Measurements from ENCODE around the gene NUDCD2.
A peak's percentile ranks its signal among the peaks of the same experiment; 100 is the strongest.
"Not testable (repeated sequence)": the region's sequence is repeated elsewhere in the genome, so short reads cannot be mapped to it uniquely, and the experiment has no call there.

NUDCD2 gene

GRCh38 chr5:163467682-163468081 is 7.8 kb upstream of the NUDCD2 start:
- DNase-seq (ENCODE audit: low spot score): no peak

GRCh38 chr5:163463063-163463435 is 3.1 kb upstream of the NUDCD2 start:
- no peak for DNase-seq (ENCODE audit: low spot score)

GRCh38 chr5:163460562-163461171 is 765 bp upstream of the NUDCD2 start, which contains the start of gene HMMR:
Gene HMMR, plus strand, starts transcription at chr5:163460632. Its CDS starts 61 bp downstream, at chr5:163460693.
- DNase-seq (ENCODE audit: low spot score): no peak

GRCh38 chr5:163459462-163459818 is 462 bp downstream of the NUDCD2 start:
- no peak for DNase-seq (ENCODE audit: low spot score)

GRCh38 chr5:163458778-163459385 is 1.0 kb downstream of the NUDCD2 start:
- DNase-seq (ENCODE audit: low spot score): no peak

- no peak for DNase-seq (ENCODE audit: low spot score)
These were observed 3.1 kb downstream of the NUDCD2 start for GRCh38 chr5:163456840-163457239.

GRCh38 chr5:163456029-163456589 is 3.8 kb downstream of the NUDCD2 start:
- DNase-seq (ENCODE audit: low spot score): no peak

GRCh38 chr5:163455406-163455805 is 4.5 kb downstream of the NUDCD2 start:
- not testable (repeated sequence) for DNase-seq (ENCODE audit: low spot score)

GRCh38 chr5:163453705-163454104 is 6.2 kb downstream of the NUDCD2 start:
- no peak for DNase-seq (ENCODE audit: low spot score)

GRCh38 chr5:163451489-163451888 is 8.4 kb downstream of the NUDCD2 start:
- DNase-seq (ENCODE audit: low spot score): no peak

GRCh38 chr5:163448491-163448890 is 11.4 kb downstream of the NUDCD2 start:
- no peak for DNase-seq (ENCODE audit: low spot score)

- no peak for DNase-seq (ENCODE audit: low spot score)
These were observed 12.0 kb downstream of the NUDCD2 start for GRCh38 chr5:163447875-163448274.

GRCh38 chr5:163447191-163447590 is 12.7 kb downstream of the NUDCD2 start:
- no peak for DNase-seq (ENCODE audit: low spot score)

GRCh38 chr5:163445345-163445744 is 14.6 kb downstream of the NUDCD2 start:
- DNase-seq (ENCODE audit: low spot score): no peak

- no peak for DNase-seq (ENCODE audit: low spot score)
These were observed 15.4 kb downstream of the NUDCD2 start for GRCh38 chr5:163444526-163444925.

- DNase-seq (ENCODE audit: low spot score): no peak
These were observed 18.9 kb downstream of the NUDCD2 start for GRCh38 chr5:163440954-163441353.

- no peak for DNase-seq (ENCODE audit: low spot score)
These were observed 20.8 kb downstream of the NUDCD2 start for GRCh38 chr5:163439092-163439425.

GRCh38 chr5:163437309-163438182 is 22.4 kb downstream of the NUDCD2 start, which contains the start of gene CCNG1:
Gene CCNG1, plus strand, starts transcription at chr5:163437595. Its CDS starts 1,662 bp downstream, at chr5:163439257.
- peak; percentile 93 for DNase-seq (ENCODE audit: low spot score)

GRCh38 chr5:163437011-163437308 is 22.9 kb downstream of the NUDCD2 start:
- DNase-seq (ENCODE audit: low spot score): no peak

GRCh38 chr5:163436515-163436914 is 23.4 kb downstream of the NUDCD2 start:
- no peak for DNase-seq (ENCODE audit: low spot score)

GRCh38 chr5:163434401-163434866 is 25.5 kb downstream of the NUDCD2 start:
- no peak for DNase-seq (ENCODE audit: low spot score)

- no peak for DNase-seq (ENCODE audit: low spot score)
These were observed 26.6 kb downstream of the NUDCD2 start for GRCh38 chr5:163433271-163433670.

GRCh38 chr5:163432544-163432943 is 27.4 kb downstream of the NUDCD2 start:
- no peak for DNase-seq (ENCODE audit: low spot score)

Measured in CD4-positive, alpha-beta T cell treated with Interleukin-15 for 4 hours (primary cell).